NK-92 (cell line): ENCODE measurements around the gene XXYLT1.

Experiments
- DNase-seq: peaks from one replicate; lab custom pipeline; 2025; ENCODE audit not compliant: unreplicated experiment; lab: John Stamatoyannopoulos, UW

Gene XXYLT1

GRCh38 chr3:195083659-195084058 is 187.3 kb downstream of the XXYLT1 start:
- no peak for DNase-seq

DNA sequence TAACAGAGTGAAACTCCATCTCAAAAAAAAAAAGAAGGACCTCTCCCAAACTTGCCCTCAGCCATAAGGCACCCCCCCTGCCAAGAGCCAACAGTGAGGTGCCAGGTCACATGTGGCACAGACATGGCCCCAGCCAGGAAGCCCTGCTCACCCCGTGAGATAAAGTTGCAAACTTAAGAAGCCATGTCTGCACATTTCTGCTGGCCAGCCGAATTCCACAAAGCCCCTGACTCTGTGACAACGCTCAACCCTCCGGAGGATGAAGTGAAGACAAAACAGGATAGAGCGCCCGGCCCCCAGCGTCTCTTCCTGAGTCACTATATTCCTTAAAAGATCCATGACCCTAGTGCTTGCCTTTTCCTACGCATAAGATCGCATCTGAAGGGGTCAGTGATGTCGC is 188.1 kb downstream of the XXYLT1 start:
- DNase-seq: no peak

GRCh38 chr3:195081242-195081963 is 189.6 kb downstream of the XXYLT1 start:
- DNase-seq: no peak

DNA sequence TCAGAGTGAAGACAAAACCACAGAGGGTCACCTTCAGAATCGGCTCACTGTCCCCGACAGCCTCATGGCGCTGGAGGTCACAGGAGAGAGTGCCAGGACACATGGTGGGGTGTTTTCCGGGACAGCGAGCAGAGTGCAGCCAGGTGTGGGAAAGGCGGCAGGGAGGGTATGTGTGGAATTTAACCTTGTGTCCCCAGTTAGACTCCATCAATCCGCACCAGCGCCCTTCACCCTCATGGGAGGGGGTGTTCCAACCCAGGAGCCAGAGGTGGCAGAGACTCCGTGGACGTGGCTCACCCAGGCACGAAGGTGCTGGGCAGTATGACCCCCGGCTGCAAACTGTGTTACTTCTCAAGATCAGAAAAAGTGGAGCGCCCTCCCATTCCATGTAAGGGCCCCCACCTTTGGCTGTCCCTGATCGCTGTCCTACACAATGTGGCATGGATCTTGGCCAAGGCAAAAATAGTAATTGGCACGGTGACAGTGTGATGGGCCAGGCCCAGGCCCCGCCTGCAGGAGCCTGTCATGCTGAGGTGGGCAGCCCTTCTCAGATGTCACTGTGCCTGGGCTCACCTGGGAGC is 190.3 kb downstream of the XXYLT1 start:
- no peak for DNase-seq

- DNase-seq: no peak
Measured at GRCh38 chr3:195080125-195080524, 190.8 kb downstream of the XXYLT1 start.

DNA sequence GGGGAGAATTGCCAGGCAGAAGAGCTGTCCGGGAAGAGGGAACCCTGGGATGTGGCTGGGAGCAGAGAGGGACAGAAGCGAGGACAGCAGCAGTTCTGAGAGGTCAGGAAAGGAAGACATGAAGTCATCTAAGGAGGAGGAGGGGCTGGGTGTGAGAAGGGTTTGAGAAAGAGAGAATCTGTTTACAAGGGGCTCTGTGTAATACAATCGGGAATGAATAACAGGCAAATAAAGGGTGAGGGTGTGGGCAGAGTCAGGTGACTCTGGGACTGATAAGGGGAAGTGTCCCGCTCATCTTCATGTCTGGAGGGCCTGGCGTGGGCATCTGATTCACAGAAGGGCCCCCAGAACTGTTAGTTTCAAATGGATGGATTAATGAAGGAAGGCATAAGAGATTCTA is 191.3 kb downstream of the XXYLT1 start:
- DNase-seq: no peak

DNA sequence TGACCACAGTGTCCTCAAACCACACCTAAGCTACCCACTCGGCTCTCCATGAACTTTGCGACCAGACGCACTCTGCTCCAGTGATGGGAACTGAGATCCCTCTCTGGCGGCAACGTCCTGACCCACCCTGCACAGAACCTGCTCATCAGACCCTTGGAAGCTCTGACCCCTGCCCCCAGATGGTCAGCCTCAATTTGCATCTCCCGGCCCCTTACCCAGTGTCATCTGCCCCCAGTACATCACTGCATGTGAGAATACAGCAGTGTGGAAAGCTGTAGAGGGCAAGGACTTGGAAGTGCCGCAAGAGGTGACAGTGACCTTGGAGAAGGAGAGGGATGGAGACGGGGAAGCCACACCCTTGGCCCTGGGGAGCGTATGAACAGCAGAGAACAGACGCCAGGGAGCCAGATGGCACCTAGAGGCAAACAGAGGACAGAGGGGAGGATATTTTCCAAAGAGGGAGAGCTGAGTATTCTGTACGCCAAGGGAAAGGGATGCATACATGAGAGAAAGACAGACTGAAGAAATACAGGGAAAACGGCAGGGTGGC is 192.0 kb downstream of the XXYLT1 start:
- DNase-seq: no peak

DNA sequence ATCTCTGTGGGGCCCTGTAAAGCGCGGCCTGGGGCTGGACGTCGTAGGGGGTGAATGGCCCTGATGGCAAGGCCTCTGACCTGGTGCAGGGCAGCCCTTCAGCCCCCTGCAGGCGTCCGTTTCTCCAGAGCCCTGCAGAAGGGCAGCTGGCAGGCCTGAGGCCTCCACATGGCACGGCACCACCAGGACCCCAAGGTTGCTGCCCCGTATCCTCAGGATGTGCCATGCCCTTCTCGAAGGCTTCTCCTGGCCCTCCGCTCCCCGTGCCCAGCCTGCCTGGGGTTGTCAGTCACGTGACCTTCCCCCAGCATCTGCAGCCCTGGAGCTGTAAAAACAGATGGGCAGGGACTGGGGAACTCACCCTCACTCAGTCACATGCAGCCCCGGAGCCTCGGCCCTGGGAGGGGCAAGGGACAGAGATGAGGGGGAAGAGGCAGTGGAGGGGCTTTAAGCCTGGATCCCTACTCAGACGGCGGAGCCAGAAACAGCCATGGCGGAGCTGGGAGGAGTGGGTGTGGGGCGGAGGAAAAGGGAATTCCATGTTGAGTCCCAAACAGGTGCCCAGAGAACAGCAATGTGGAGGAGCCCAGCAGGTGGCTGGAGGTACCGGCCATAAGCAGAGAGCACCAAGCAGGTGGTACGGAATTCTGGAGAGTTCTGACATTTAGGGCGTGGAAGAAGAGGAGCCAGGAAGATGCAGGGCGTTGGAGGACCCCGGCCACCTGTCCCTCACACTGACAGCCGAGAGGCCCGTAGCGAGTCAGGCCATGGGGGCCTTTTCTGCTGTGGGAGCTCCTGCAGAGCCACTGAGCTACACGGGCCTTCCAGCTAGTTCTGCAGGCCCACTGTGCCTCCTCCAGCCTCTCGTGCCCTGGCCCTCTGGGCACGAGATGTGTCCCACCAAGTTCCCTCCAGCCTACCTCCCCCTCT is 193.1 kb downstream of the XXYLT1 start:
- no peak for DNase-seq

- DNase-seq: no peak
Measured at GRCh38 chr3:195076981-195077610, 193.9 kb downstream of the XXYLT1 start.

GRCh38 chr3:195075941-195076875 is 194.8 kb downstream of the XXYLT1 start:
- no peak for DNase-seq

GRCh38 chr3:195075199-195075940 is 195.6 kb downstream of the XXYLT1 start:
- no peak for DNase-seq

DNA sequence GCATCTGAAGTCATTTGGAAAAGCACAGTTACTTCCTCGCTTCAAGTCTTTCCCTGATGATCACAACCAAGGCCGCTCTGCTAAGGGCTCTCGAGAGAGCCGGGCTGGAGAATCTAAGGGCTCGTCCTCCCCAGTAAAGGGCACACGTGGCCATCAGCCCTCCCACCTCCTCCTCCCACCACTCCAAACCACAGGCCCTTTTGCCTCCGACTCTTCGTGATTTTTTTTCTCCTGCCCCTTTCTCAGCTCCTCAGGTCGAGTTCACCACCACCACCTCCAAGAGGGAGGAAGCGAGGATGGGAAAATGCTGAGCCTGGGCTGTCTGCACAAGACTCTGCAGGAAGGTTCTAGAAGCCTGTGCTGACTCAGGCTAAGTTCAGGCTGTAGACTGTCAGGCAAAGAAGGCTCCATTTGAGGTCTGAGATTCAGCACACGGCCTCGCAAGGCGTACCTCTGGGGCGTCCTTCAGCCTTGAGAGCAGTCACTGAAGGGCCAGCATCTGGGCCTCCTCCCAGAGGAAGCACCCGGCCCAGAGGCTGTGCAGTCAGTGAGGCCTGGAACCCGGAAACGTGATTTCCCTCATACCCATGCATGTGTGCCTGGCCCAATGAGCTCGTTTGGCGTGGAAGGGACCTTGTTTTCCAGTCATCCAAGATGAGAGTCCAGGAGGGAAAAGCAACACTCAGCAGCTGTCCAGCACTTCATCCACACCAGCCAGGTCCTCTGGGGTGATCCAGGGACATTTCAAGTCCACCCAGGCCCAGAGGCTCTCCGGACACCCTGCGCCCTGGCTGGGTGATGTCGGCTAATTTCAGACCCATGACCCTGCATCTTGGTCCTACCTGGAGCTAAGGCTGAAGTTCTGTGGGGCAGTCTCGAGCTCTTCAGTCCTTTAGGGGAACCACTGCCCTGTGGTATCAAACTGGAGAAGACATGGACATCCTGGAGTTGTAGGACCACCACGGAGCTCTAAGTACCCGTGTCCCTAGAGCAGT is 196.8 kb downstream of the XXYLT1 start:
- DNase-seq: no peak

- DNase-seq: no peak
Measured at GRCh38 chr3:195072916-195073564, 197.9 kb downstream of the XXYLT1 start.

GRCh38 chr3:195071916-195072820 is 198.8 kb downstream of the XXYLT1 start:
- no peak for DNase-seq

GRCh38 chr3:195071011-195071728 is 199.8 kb downstream of the XXYLT1 start:
- DNase-seq: no peak

DNA sequence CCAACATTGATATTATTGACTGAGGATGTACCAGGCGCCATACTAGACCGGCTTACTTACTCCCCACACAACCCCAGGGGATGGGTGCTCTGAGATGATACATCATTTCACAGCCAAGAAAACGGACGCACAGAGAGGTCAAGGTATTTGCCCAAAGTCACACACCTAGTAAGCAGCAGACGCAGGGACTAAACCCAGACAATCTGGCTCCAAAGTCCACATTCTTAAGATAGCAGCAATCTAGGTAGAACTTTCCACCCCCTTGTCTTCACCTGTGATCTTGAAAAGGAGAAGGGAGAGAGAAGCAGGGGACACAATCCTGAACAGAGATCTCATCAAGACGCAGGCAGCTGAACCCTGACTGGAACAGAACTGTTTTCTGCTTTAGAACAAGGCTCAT is 200.6 kb downstream of the XXYLT1 start:
- DNase-seq: no peak
